ES-I3 (cell line): Measurements from ENCODE around the gene SLC25A12.
"Not testable (repeated sequence)": the region's sequence is repeated elsewhere in the genome, so short reads cannot be mapped to it uniquely, and the experiment has no call there.

Experiments
- H3K36me3 ChIP-seq: 2 replicates; pipeline ENCODE4 v1.6.1; 2013; ENCODE audit warnings: mild to moderate bottlenecking, low read length, control low read depth, moderate library complexity; ENCODE audit not compliant: insufficient read depth
- H3K4me1 ChIP-seq: 2 replicates; pipeline ENCODE4 v1.6.1; 2013; ENCODE audit warnings: mild to moderate bottlenecking, control low read depth, low read length; ENCODE audit not compliant: insufficient read depth
- H3K9ac ChIP-seq: 2 replicates; pipeline ENCODE4 v1.6.1; 2013; ENCODE audit warnings: low read depth, mild to moderate bottlenecking, low read length, moderate library complexity
- H3K9me3 ChIP-seq: 2 replicates; pipeline ENCODE4 v1.6.1; 2013; ENCODE audit warnings: mild to moderate bottlenecking, low read length, moderate library complexity; ENCODE audit not compliant: control insufficient read depth, insufficient read depth

The SLC25A12 gene

DNA sequence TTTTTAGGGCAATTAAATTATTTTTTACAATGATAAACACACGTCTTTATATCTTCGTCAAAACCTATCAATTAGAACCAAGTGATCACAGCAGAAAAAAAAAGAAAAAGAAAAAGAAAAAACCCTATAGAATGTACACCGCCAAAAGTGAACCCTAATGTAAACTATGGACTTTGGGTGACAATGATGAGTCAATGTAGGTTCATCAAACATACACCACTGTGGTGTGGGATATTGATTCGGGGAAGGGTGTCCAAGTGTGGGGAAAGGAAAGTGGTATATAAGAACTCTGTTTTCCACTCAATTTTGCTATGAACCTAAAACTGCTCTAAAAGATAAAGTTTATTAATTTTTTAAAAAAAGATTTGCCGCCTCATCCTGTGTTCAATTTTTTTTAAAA, 121.7 kb downstream of the SLC25A12 start:
- no peaks in the 10 kb centered on the region for H3K4me1 ChIP-seq
- H3K9ac ChIP-seq: no peak overlapping the region

DNA sequence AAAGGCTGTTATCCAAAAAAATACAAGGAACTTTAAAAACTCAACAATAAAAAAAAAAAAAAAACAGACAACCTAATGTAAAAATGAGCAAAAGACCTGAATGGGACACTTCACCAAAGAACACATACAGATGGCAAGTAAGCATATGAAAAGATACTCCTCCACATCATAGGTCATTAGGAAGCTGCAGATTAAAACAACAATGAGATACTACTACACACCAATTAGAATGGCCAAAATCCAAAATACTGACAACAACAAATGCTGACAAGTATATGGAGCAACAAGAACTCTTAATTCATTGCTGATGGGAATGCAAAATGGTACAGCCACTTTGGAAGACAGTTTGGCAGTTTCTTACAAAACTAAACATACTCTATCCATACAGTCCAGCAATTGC, 122.6 kb downstream of the SLC25A12 start:
- H3K9me3 ChIP-seq: peaks cover 8% of the 10 kb centered on the region; the same call in 1 of the 2 replicates

More for the DNA sequence above, 121.7 kb downstream of the SLC25A12 start:
- Histone ChIP-seq H3K9me3 (peaks cover 11% of the 10 kb centered on the region; the same call in 1 of the 2 replicates), H3K36me3 (no peaks in the 10 kb centered on the region)

DNA sequence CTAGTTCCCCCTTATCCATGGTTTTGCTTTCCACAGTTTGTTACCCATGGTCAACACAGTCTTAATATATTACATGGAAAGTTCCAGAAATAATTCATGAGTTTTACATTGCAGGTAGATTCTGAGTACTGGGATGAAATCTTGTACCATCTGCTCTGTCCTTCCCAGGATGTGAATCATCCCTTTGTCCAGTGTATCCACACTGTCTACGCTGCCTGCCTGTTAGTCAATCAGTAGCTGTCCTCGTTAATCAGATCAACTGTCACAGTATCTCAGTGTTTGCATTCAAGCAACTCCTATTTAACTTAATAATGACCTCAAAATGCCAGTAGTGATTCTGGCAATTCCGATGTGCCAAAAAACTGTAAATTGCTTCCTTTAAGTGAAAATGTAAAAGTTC, 130.4 kb downstream of the SLC25A12 start:
- no peaks in the 10 kb centered on the region for H3K4me1 ChIP-seq
- H3K9ac ChIP-seq: no peak overlapping the region
- no peaks in the 10 kb centered on the region for H3K9me3 ChIP-seq

More for the DNA sequence above, 122.6 kb downstream of the SLC25A12 start:
- Histone ChIP-seq H3K4me1 (no peaks in the 10 kb centered on the region), H3K36me3 (no peaks in the 10 kb centered on the region), H3K9ac (no peak overlapping the region)

DNA sequence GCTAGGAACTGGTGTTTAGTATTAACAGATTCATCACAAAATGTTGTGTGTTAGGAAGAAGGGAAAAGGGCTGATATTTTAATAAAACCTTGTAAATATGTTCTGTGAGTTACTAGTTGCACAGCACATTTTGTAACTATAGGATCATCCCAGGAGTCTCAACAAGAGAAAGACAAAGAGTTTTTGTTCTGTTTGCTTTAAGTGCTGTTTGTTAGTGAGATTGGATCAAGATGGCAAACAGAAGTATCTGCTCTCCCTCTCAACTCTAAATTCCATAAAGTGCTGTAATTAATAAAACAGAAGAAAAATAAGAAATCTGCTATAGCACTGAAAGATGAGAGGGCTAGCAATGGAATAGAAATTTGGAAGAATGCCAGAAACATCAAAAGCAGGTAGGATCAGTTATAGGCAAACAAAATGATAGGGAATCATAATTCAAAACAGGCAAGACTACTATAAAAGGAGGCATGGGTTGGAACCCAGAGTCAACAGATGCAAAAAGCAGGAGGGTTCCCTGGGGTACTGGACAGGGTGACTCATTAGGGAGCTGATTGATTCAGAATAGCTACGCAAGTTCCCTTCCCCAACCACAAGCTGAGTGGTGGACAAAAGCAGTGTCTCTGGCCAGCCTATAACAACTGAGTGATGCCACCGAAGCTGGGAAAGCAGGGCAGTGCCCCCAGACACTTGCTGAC, 131.0 kb downstream of the SLC25A12 start:
- no peak overlapping the region for H3K9ac ChIP-seq
- H3K36me3 ChIP-seq: peaks cover 14% of the 10 kb centered on the region; the same call in 1 of the 2 replicates
- H3K9me3 ChIP-seq: no peaks in the 10 kb centered on the region
- no peaks in the 10 kb centered on the region for H3K4me1 ChIP-seq

More for the DNA sequence above, 130.4 kb downstream of the SLC25A12 start:
- H3K36me3 ChIP-seq: peaks cover 14% of the 10 kb centered on the region; the same call in 1 of the 2 replicates

DNA sequence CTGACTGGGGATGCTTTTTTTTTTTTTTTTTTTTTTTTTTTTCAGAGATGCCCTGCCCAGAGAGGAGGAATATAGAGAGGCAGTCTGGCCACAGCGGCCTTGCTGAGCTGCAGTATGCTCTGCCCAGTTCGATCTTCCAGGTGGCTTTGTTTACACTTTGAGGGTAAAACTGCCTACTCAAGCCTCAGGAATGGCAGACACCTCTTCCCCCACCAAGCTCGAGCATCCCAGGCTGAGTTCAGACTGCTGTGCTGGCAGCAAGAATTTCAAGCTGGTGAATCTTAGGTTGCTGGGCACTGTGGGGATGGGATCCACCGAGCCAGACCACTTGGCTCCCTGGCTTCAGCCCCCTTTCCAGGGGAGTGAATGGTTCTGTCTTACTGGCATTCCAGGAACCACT, 132.9 kb downstream of the SLC25A12 start:
- H3K36me3 ChIP-seq: peaks cover 14% of the 10 kb centered on the region; the same call in 1 of the 2 replicates
- H3K9ac ChIP-seq, H3K9me3 ChIP-seq, H3K4me1 ChIP-seq: not testable (repeated sequence)

DNA sequence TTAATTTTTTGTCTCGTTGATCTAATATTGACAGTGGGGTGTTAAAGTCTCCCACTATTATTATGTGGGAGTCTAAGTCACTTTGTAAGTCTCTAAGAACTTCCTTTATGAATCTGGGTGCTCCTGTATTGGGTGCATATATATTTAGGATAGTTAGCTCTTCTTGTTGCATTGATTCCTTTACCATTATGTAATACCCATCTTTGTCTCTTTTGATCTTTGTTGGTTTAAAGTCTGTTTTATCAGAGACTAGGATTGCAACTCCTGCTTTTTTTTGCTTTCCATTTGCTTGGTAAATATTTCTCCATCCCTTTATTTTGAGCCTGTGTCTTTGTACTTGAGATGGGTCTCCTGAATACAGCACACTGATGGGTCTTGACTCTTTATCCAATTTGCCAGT, 135.3 kb downstream of the SLC25A12 start:
- H3K9me3 ChIP-seq, H3K4me1 ChIP-seq, H3K9ac ChIP-seq: not testable (repeated sequence)
- peaks cover 14% of the 10 kb centered on the region; the same call in 1 of the 2 replicates for H3K36me3 ChIP-seq

DNA sequence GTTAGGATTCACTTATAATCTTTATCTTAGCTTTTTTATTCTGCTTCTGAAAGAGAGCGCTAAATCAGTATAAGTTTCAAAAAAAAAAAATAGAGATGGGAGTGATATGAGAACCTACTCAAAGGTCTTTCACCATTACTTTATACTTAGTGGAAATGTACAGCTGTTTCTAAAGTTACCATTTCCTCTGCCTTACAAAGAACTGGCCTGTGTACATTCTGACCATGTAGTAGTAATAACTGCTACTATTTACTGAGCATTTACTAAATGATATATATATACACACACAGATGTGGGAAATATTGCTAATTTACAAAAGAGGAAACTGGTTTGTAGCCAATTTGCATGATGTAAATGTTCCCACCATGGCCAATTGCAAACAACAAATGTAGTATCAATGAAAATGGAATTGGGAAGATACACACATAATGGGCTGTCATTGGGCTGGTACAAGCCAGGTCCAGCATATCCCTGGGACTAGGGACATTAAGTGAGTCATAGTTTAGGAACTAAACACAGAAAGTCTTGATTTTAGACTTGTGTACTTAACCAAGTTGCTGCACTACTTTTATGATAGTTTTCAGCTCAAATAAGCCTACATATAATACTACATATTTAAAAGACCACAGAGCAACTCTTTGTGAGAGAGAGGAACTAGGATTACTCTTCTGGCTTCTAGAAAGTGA, 139.6 kb downstream of the SLC25A12 start:
- Histone ChIP-seq H3K9ac (no peak overlapping the region), H3K4me1 (no peaks in the 10 kb centered on the region), H3K36me3 (no peaks in the 10 kb centered on the region; the same call in 1 of the 2 replicates), H3K9me3 (no peaks in the 10 kb centered on the region)

DNA sequence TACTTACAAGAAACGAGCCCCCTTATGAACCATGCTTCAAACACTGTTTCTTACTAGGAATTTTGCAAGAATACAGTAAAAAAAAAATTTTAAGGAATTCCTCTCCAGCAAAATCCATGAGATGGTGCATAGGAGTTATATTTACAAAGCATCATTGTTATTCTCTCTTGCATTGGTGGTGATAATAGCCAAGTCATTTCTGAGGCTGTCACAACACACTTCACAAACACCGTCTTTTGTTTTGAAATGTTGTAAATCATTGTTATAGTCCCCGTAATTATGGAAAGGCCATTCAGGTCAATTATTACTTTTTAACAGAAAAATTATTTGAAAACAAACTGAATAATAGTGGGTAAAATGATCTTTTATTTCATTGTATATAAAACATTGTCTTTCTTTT, 146.7 kb downstream of the SLC25A12 start:
- no peaks in the 10 kb centered on the region for H3K9me3 ChIP-seq
- peaks cover 5% of the 10 kb centered on the region; the same call in 1 of the 2 replicates for H3K36me3 ChIP-seq
- no peak overlapping the region for H3K9ac ChIP-seq
- H3K4me1 ChIP-seq: no peaks in the 10 kb centered on the region

DNA sequence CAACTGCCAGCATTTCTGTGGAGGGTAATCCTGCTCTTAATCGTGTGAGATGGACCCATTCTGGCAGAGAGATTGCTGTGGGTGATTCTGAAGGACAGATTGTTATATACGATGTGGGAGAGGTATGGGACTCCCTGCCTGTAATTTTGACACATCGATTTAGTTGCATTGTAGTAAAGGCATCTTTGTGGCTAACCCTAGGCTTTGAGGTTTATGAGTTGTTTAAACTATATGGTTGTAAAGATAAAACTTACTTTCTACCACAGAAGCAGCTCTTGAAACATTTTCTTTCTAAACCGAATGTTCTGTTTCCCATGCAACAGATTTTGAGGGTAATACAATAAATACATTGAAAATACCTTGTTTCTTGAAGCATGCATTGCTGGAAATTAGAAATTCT, 148.2 kb downstream of the SLC25A12 start:
- Histone ChIP-seq H3K9me3 (no peaks in the 10 kb centered on the region), H3K9ac (no peak overlapping the region), H3K36me3 (0 out of 2 replicates have a peak, but pooled peaks cover 5% of the 10 kb centered on the region), H3K4me1 (no peaks in the 10 kb centered on the region)

DNA sequence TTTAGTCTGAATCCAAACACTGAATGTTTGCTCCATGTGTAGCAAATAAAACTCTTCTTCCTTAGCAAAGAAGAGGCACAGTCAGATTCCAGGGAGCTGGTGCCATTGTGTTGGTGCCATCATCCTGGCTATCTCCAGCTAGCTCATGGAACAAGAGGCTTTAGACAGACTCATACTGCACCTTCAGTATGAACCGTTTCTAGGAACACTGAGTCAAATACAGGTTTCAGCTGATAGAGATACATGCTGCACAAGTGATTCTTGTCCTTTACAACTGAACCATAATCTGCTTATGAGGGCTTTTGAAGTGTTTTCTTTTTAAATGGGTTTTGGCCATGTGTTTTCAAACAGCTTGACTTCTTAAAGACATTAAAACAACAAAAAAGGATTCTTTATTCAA, 148.9 kb downstream of the SLC25A12 start:
- H3K36me3 ChIP-seq: 0 out of 2 replicates have a peak, but pooled peaks cover 5% of the 10 kb centered on the region

DNA sequence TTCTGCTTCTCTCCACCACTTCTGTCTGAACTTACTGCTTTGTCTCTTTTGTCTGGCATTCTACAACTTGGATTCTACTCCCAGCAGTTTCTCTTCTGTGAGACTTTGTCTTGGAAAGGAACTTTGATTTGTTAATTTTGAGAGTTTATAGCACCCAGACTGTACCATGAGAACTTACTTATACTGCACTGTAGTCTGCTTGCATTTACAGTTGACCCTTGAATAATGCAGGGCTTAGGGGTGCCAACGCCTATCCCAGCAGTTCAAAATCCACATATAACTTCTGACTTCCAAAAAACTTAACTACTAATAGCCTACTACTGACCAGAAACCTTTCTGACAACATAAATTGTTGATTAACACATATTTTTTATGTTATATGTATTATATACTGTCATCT, 151.3 kb downstream of the SLC25A12 start:
- Histone ChIP-seq H3K9ac (no peak overlapping the region), H3K36me3 (peaks cover 5% of the 10 kb centered on the region; the same call in 1 of the 2 replicates), H3K9me3 (no peaks in the 10 kb centered on the region), H3K4me1 (no peaks in the 10 kb centered on the region)

More for the DNA sequence above, 148.9 kb downstream of the SLC25A12 start:
- H3K9me3 ChIP-seq: no peaks in the 10 kb centered on the region
- no peaks in the 10 kb centered on the region for H3K4me1 ChIP-seq
- no peak overlapping the region for H3K9ac ChIP-seq

DNA sequence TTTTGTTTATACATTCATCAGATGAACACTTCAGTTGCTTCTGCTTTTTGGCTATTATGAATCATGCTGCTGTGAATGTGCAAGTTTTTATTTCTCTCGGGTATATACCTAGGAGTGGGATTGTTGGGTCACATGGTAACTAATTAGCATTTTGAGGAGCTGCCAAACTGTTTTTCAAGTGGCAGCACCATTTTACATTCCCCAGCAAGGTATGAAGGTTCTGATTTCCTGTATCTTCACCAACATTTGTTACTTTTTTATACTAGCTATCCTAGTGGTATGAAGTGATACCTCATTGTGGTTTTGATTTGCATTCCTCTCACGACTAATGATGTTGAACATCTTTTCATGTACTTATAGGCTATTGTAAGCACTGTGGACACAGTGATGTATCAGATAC, 152.9 kb downstream of the SLC25A12 start:
- Histone ChIP-seq H3K9ac (no peak overlapping the region), H3K9me3 (no peaks in the 10 kb centered on the region), H3K36me3 (peaks cover 2% of the 10 kb centered on the region; the same call in 1 of the 2 replicates), H3K4me1 (no peaks in the 10 kb centered on the region)

DNA sequence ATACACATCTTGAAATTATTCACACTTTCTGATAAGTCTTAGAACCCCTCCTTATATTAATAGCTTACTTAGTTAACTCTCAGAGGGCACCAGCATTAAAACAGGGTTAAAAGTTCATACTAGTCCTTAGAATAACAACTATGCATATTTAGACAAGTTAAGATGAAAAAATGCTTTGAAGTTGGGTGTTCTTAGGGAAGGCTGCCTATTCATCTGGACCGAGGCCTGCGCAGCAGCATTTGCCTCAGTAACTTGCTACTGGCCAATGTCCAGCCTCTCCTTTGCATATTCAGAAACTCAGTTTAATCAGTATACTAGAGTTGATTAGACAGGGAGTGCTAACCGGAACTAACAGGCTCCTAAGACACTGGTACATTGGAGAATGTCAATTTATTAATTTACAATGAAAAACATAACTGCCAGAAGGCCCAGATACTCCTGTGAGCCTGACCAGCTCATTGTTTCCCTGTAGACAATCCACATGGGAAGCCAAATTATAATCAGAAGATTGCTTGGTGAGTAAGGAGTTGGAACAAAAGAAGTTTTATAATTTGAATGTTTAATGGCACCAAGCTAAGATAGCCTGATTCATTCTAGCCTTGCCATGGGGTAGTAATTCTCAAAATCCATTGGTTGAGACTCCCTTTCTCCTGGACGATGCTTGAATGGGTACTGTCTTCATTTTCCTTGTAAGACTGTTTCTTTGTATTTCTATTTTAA, 157.9 kb downstream of the SLC25A12 start:
- Histone ChIP-seq H3K9me3 (no peaks in the 10 kb centered on the region), H3K4me1 (no peaks in the 10 kb centered on the region), H3K9ac (no peak overlapping the region), H3K36me3 (peaks cover 6% of the 10 kb centered on the region)
